Measurements from ENCODE around the gene PRDM16. TPM values are rescaled to one million over a fixed set of nuclear protein-coding genes. Genes with fewer than 3 reads are reported as not detected.

Gene PRDM16
- polyA plus RNA-seq, 2 of the 4 experiments (the other 2 are of a cell fraction): 0.03 to 0.35 TPM

DNA sequence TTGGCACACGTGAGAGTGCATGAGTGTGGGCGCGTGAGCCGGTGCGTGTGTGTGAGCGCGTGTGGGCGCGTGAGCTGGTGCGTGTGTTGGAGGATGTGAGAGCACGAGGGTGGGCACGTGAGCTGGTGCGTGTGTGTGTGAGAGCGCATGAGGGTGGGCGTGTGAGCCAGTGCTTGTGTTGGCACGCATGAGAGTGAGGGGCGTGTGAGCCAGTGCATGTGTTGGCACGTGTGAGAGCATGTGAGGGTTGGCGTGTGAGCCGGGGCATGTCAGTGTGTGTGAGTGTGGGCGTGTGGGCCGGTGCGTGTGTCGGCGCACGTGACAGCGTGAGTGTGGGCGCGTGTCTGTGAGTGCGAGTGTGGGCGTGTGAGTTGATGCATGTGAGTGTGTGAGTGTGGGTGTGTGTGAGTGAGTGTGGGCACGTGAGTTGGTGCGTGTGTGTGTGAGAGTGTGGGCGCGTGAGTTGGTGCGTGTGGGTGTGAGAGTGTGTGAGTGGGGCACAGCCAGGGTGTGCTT, 339.8 kb downstream of the PRDM16 start:
- no peak overlapping the region for H3K4me2 ChIP-seq
- ATAC-seq: no peak
- no peaks in the 10 kb centered on the region for H3K4me1 ChIP-seq
- FAIRE-seq: no peak
- ChIA-PET POLR2A (no interaction called here), CTCF (no interaction called here)
- 84% methylated on average over 34 of the region's 36 CpGs for WGBS (ENCODE audit: missing lambda C conversion rate)
- H3K27ac ChIP-seq: no peak overlapping the region
- no peak overlapping the region for H3K4me3 ChIP-seq
- H3K9me3 ChIP-seq: no peaks in the 10 kb centered on the region
- no peak for TF ChIP-seq JUNB (IDR thresholded peaks at IDR 0.05)
- DNase-seq (ENCODE audit: low read depth in 1 of 2, low spot score in 1 of 2): no peak

DNA sequence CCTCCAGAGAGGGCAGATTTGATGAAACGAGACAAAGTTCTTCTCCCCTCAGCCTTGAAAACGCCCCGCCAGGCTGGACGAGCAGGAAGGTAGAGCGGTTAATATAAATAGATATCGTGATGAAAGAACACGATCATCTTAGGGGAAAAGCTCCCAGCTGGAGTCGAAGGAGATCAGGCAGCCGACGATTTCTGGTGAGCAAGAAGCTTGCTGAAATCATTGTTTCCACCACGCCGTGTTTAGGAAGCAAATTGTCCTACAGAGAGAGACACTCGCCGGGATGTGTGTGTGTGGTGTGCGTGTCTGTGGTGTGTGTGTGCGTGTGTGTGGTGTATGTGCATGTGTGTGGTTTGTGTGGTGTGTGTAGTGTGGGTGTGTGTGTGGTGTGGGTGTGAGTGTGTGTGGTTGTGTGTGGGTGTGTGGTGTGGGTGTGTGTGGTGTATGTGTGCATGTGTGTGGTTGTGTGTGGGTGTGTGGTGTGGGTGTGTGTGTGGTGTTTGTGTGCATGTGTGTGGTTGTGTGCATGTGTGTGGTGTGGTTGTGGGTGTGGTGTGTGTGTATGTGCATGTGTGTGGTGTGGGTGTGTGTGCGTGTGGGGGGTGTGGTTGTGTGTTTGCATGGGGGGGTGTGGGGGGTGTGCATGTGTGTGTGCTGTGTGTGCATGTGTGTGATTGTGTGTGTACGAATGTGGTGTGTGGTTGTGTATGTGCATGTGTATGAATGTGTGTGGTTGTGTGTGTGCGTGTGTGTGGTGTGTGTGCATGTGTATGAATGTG, 340.6 kb downstream of the PRDM16 start:
- CTCF ChIA-PET: interaction anchor here (1.0 to 1.7 kb wide), 4 partner anchors 343 to 518 kb away, joined by 3 to 8 read pairs (median 4); no protein-coding TSS in a partner anchor

DNA sequence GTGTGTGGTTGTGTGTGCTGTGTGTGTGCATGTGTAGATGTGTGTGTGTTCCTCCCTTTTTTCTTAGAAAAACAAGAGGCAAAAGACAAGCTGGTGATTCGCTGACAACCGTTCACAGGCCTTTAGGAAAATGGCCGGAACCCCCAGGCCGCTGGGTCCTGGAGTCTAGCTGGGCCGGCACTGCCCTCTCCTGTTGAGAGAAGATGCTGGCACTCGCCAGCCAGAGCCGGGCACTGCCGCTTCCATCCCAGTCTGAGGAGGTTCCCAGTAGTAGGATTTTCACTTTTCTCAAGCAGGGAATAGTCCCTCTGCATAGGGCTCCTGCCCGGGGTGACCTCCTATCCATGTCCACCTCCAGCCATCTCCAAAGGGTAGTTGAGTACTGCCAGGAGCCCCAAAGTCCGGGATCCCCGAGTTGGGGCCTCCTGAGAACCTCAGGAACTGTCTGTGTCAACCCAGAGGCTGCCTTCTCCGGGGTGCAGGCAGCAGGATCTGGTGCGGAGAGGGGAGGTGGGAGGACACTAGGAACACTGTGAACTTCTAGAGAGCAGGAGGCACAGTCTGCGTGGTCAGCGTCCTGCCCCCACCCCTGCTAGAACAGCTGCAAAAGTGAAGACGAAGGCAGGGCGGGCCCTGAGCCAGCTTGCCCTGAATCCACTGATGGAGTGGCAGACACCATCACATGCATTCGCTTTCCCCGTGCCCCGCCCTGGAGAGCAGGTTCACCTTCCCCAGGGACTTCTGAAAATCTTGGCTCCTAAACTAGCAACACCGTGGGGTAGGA, 341.3 kb downstream of the PRDM16 start:
- no peak overlapping the region for H3K4me2 ChIP-seq
- TF ChIP-seq ZFP36 (IDR thresholded peaks at IDR 0.05; ENCODE audit: borderline replicate concordance, partially characterized antibody) (no peak), SMC3 (IDR thresholded peaks at IDR 0.05) (peak; percentile 64), NPAS2 (CRISPR knock-in tag; IDR thresholded peaks at IDR 0.05; ENCODE audit: borderline replicate concordance) (no peak), JUN (IDR thresholded peaks at IDR 0.05) (no peak), RFX5 (IDR thresholded peaks at IDR 0.05) (no peak), PHF8 (IDR thresholded peaks at IDR 0.05; ENCODE audit: borderline replicate concordance, low read depth) (no peak), ZSCAN20 (CRISPR knock-in tag; IDR thresholded peaks at IDR 0.05) (no peak), NFE2L2 (conservative IDR thresholded peaks at IDR 0.05; ENCODE audit: low read length) (no peak), FOSL2 (IDR thresholded peaks at IDR 0.05) (no peak), FOSL2 (CRISPR knock-in tag; IDR thresholded peaks at IDR 0.05) (no peak), TFCP2L1 (CRISPR knock-in tag; IDR thresholded peaks at IDR 0.05) (no peak), RAD21 (conservative IDR thresholded peaks at IDR 0.05 in 1 of 2, IDR thresholded peaks at IDR 0.05 in 1 of 2) (peak; percentile 74 to 75)
- TF ChIP-seq, protein P1, sequence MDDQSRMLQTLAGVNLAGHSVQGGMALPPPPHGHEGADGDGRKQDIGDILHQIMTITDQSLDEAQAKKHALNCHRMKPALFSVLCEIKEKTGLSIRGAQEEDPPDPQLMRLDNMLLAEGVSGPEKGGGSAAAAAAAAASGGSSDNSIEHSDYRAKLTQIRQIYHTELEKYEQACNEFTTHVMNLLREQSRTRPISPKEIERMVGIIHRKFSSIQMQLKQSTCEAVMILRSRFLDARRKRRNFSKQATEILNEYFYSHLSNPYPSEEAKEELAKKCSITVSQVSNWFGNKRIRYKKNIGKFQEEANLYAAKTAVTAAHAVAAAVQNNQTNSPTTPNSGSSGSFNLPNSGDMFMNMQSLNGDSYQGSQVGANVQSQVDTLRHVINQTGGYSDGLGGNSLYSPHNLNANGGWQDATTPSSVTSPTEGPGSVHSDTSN (IDR thresholded peaks at IDR 0.05): no peak
- TF ChIP-seq, protein P2, sequence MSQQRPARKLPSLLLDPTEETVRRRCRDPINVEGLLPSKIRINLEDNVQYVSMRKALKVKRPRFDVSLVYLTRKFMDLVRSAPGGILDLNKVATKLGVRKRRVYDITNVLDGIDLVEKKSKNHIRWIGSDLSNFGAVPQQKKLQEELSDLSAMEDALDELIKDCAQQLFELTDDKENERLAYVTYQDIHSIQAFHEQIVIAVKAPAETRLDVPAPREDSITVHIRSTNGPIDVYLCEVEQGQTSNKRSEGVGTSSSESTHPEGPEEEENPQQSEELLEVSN (IDR thresholded peaks at IDR 0.05; ENCODE audit: borderline replicate concordance, low read depth): no peak
- TF ChIP-seq, protein P3, sequence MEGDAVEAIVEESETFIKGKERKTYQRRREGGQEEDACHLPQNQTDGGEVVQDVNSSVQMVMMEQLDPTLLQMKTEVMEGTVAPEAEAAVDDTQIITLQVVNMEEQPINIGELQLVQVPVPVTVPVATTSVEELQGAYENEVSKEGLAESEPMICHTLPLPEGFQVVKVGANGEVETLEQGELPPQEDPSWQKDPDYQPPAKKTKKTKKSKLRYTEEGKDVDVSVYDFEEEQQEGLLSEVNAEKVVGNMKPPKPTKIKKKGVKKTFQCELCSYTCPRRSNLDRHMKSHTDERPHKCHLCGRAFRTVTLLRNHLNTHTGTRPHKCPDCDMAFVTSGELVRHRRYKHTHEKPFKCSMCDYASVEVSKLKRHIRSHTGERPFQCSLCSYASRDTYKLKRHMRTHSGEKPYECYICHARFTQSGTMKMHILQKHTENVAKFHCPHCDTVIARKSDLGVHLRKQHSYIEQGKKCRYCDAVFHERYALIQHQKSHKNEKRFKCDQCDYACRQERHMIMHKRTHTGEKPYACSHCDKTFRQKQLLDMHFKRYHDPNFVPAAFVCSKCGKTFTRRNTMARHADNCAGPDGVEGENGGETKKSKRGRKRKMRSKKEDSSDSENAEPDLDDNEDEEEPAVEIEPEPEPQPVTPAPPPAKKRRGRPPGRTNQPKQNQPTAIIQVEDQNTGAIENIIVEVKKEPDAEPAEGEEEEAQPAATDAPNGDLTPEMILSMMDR (IDR thresholded peaks at IDR 0.05): peak; percentile 47; the same call in 2 of the 3 replicates
- no peaks in the 10 kb centered on the region for H3K9me3 ChIP-seq
- FAIRE-seq (no peak), DNase-seq (ENCODE audit: low read depth in 1 of 2, low spot score in 1 of 2) (peak; percentile 66 to 83), ATAC-seq (peak; percentile 88 to 95)
- no peak overlapping the region for H3K27ac ChIP-seq
- no peak overlapping the region for H3K4me3 ChIP-seq
- CTCF ChIA-PET: interaction anchor here (0.7 to 1.7 kb wide), 6 partner anchors 9 to 518 kb away, joined by 3 to 8 read pairs (median 4); no protein-coding TSS in a partner anchor
- WGBS (ENCODE audit: missing lambda C conversion rate): 8% methylated on average over 14 of the region's 21 CpGs
- no peaks in the 10 kb centered on the region for H3K4me1 ChIP-seq
- POLR2A ChIA-PET: no interaction called here

More for the DNA sequence above, 340.6 kb downstream of the PRDM16 start:
- FAIRE-seq (no peak), DNase-seq (ENCODE audit: low read depth in 1 of 2, low spot score in 1 of 2) (no peak), ATAC-seq (no peak)
- Histone ChIP-seq H3K4me2 (no peak overlapping the region), H3K4me1 (no peaks in the 10 kb centered on the region), H3K27ac (no peak overlapping the region), H3K9me3 (no peaks in the 10 kb centered on the region), H3K4me3 (no peak overlapping the region)
- WGBS (ENCODE audit: missing lambda C conversion rate): 72% methylated on average over 19 of the region's 19 CpGs
- TF ChIP-seq CBX8 (IDR thresholded peaks at IDR 0.05): no peak
- TF ChIP-seq HOXA7 (CRISPR knock-in tag; IDR thresholded peaks at IDR 0.05): no peak
- TF ChIP-seq HOXB5 (CRISPR knock-in tag; IDR thresholded peaks at IDR 0.05): no peak
- no peak for TF ChIP-seq TFCP2L1 (CRISPR knock-in tag; IDR thresholded peaks at IDR 0.05)
- no peak for TF ChIP-seq MAZ (IDR thresholded peaks at IDR 0.05; ENCODE audit: borderline replicate concordance, low read depth, low read length)
- no peak for TF ChIP-seq FOSL2 (IDR thresholded peaks at IDR 0.05)
- no peak for TF ChIP-seq FOSL2 (CRISPR knock-in tag; IDR thresholded peaks at IDR 0.05)
- TF ChIP-seq, protein P2 (IDR thresholded peaks at IDR 0.05; ENCODE audit: borderline replicate concordance, low read depth): no peak
- TF ChIP-seq EHF (CRISPR knock-in tag; IDR thresholded peaks at IDR 0.05): no peak
- TF ChIP-seq ZSCAN20 (CRISPR knock-in tag; IDR thresholded peaks at IDR 0.05): no peak
- no peak for TF ChIP-seq RFX5 (IDR thresholded peaks at IDR 0.05)
- no peak for TF ChIP-seq SREBF2 (IDR thresholded peaks at IDR 0.05)
- TF ChIP-seq CHD2 (IDR thresholded peaks at IDR 0.05; ENCODE audit: low read length, partially characterized antibody): no peak
- TF ChIP-seq EHMT2 (IDR thresholded peaks at IDR 0.05; ENCODE audit: low read depth): no peak
- TF ChIP-seq, protein P4, sequence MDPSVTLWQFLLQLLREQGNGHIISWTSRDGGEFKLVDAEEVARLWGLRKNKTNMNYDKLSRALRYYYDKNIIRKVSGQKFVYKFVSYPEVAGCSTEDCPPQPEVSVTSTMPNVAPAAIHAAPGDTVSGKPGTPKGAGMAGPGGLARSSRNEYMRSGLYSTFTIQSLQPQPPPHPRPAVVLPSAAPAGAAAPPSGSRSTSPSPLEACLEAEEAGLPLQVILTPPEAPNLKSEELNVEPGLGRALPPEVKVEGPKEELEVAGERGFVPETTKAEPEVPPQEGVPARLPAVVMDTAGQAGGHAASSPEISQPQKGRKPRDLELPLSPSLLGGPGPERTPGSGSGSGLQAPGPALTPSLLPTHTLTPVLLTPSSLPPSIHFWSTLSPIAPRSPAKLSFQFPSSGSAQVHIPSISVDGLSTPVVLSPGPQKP (IDR thresholded peaks at IDR 0.05; ENCODE audit: low read depth, low read length): no peak
- TF ChIP-seq, protein P5, sequence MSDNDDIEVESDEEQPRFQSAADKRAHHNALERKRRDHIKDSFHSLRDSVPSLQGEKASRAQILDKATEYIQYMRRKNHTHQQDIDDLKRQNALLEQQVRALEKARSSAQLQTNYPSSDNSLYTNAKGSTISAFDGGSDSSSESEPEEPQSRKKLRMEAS (IDR thresholded peaks at IDR 0.05): no peak
- no peak for TF ChIP-seq KDM1A (IDR thresholded peaks at IDR 0.05; ENCODE audit: low read depth)
- no peak for TF ChIP-seq MYC (IDR thresholded peaks at IDR 0.05; ENCODE audit: borderline replicate concordance, low read length)
- POLR2A ChIA-PET: no interaction called here

Measured in A549 (cell line).